H1 (cell line): ENCODE data around the gene LY6G6F. TPM values are rescaled to one million over a fixed set of nuclear protein-coding genes. Genes with fewer than 3 reads are reported as not detected.

Experiments used
- POLR2AphosphoS5 ChIP-seq: IDR thresholded peaks from 2 replicates; pipeline ENCODE4 v1.6.1; 2011; ENCODE audit warnings: low read depth, low read length
- RFX5 ChIP-seq: IDR thresholded peaks from 2 replicates; pipeline ENCODE4 v1.6.1; 2011; ENCODE audit warnings: low read depth, low read length, improper control_type of control experiment, borderline replicate concordance
- SAP30 ChIP-seq: fragments of 300-600 bp; sonication (generic); IDR thresholded peaks from 2 replicates; pipeline ENCODE4 v1.7.1; 2012; ENCODE audit warnings: low read length, moderate library complexity, mild to moderate bottlenecking, inconsistent platforms; ENCODE audit not compliant: insufficient read depth, insufficient replicate concordance
- polyA plus RNA-seq, 7 experiments: library from polyadenylated mRNA; depleted of rRNA in 3 of 7; stranded (reverse) in 5 of 7; unstranded in 2 of 7; fragments of >200 nt in 5 of 7; fragments of 200-250 nt in 2 of 7; gene quantifications; 1 replicate in 5 of 7; 2 replicates in 1 of 7; 4 replicates in 1 of 7; pipeline versions ENCODE4 v1.2.1 to v1.2.3, GENCODE V29; 2011 to 2013; ENCODE audit warnings: missing spikeins in 2 of 7, mixed read lengths in 2 of 7
- total RNA-seq: library from RNA; stranded (reverse); fragmentation: NEBNext Ultra II Directional; extraction: Animal tissue kit (Norgen Biotek cat#: 25700); gene quantifications from 2 replicates; pipeline ENCODE4 v1.2.1, GENCODE V29; 2021
- TF ChIP-seq, protein P1 (sequence below): fragments of 300-600 bp; sonication (generic); IDR thresholded peaks from 2 replicates; pipeline ENCODE4 v1.7.1; 2012; ENCODE audit warnings: low read length, moderate library complexity, mild to moderate bottlenecking, inconsistent platforms; ENCODE audit not compliant: insufficient replicate concordance

LY6G6F gene
- total and polyA plus RNA-seq, 2 of the 8 experiments (the other 6 are each of a cell fraction or from before 2014, with no cell fraction given), result not detected

DNA sequence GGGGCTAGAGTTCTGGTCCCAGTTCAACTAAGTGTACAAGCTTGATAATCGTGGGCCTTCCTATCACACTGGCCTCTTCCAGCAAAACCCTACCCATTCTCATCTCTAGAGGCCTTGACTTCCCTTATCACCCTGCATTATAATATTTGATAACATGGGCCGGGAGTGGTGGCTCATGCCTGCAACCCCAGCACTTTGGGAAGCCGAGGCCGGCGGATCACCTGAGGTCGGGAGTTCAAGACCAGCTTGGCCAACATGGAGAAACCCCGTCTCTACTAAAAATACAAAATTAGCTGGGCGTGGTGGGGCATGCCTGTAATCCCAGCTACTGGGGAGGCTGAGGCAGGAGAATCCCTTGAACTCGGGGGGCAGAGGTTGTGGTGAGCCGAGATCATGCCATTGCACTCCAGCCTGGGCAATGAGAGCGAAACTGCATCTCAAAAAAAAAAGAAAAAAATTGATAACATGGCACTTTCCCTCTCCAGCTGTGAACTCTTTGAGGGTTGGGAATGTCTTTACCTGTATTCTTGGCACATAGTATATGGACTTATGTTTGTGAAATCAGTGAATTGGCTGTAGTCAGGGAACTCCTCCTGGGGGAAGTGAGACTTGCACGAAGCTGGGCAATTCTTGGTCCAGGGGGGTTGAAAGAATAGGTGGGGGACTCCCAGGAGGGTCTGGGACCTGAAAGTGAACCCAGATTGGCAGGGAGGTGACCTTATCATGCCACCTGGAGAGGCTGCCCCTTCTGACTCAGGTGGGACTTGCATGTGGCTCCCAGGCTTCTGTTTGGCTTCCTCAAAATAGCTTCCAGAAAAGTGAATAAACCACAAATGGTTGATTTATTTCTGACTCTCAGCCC, 45.2 kb upstream of the LY6G6F start (continued):
- TF ChIP-seq, protein P1, sequence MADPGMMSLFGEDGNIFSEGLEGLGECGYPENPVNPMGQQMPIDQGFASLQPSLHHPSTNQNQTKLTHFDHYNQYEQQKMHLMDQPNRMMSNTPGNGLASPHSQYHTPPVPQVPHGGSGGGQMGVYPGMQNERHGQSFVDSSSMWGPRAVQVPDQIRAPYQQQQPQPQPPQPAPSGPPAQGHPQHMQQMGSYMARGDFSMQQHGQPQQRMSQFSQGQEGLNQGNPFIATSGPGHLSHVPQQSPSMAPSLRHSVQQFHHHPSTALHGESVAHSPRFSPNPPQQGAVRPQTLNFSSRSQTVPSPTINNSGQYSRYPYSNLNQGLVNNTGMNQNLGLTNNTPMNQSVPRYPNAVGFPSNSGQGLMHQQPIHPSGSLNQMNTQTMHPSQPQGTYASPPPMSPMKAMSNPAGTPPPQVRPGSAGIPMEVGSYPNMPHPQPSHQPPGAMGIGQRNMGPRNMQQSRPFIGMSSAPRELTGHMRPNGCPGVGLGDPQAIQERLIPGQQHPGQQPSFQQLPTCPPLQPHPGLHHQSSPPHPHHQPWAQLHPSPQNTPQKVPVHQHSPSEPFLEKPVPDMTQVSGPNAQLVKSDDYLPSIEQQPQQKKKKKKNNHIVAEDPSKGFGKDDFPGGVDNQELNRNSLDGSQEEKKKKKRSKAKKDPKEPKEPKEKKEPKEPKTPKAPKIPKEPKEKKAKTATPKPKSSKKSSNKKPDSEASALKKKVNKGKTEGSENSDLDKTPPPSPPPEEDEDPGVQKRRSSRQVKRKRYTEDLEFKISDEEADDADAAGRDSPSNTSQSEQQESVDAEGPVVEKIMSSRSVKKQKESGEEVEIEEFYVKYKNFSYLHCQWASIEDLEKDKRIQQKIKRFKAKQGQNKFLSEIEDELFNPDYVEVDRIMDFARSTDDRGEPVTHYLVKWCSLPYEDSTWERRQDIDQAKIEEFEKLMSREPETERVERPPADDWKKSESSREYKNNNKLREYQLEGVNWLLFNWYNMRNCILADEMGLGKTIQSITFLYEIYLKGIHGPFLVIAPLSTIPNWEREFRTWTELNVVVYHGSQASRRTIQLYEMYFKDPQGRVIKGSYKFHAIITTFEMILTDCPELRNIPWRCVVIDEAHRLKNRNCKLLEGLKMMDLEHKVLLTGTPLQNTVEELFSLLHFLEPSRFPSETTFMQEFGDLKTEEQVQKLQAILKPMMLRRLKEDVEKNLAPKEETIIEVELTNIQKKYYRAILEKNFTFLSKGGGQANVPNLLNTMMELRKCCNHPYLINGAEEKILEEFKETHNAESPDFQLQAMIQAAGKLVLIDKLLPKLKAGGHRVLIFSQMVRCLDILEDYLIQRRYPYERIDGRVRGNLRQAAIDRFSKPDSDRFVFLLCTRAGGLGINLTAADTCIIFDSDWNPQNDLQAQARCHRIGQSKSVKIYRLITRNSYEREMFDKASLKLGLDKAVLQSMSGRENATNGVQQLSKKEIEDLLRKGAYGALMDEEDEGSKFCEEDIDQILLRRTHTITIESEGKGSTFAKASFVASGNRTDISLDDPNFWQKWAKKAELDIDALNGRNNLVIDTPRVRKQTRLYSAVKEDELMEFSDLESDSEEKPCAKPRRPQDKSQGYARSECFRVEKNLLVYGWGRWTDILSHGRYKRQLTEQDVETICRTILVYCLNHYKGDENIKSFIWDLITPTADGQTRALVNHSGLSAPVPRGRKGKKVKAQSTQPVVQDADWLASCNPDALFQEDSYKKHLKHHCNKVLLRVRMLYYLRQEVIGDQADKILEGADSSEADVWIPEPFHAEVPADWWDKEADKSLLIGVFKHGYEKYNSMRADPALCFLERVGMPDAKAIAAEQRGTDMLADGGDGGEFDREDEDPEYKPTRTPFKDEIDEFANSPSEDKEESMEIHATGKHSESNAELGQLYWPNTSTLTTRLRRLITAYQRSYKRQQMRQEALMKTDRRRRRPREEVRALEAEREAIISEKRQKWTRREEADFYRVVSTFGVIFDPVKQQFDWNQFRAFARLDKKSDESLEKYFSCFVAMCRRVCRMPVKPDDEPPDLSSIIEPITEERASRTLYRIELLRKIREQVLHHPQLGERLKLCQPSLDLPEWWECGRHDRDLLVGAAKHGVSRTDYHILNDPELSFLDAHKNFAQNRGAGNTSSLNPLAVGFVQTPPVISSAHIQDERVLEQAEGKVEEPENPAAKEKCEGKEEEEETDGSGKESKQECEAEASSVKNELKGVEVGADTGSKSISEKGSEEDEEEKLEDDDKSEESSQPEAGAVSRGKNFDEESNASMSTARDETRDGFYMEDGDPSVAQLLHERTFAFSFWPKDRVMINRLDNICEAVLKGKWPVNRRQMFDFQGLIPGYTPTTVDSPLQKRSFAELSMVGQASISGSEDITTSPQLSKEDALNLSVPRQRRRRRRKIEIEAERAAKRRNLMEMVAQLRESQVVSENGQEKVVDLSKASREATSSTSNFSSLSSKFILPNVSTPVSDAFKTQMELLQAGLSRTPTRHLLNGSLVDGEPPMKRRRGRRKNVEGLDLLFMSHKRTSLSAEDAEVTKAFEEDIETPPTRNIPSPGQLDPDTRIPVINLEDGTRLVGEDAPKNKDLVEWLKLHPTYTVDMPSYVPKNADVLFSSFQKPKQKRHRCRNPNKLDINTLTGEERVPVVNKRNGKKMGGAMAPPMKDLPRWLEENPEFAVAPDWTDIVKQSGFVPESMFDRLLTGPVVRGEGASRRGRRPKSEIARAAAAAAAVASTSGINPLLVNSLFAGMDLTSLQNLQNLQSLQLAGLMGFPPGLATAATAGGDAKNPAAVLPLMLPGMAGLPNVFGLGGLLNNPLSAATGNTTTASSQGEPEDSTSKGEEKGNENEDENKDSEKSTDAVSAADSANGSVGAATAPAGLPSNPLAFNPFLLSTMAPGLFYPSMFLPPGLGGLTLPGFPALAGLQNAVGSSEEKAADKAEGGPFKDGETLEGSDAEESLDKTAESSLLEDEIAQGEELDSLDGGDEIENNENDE, result no peak
- TF ChIP-seq SAP30 (no peak), RFX5 (no peak), POLR2AphosphoS5 (no peak)
